ENCODE measurements around the gene LCORL. TPM values are rescaled to one million over a fixed set of nuclear protein-coding genes. Genes with fewer than 3 reads are reported as not detected.
"Not testable (repeated sequence)": the region's sequence is repeated elsewhere in the genome, so short reads cannot be mapped to it uniquely, and the experiment has no call there.

The LCORL gene
- total RNA-seq, 1 donor from 2014 or later = 21.3 TPM

DNA sequence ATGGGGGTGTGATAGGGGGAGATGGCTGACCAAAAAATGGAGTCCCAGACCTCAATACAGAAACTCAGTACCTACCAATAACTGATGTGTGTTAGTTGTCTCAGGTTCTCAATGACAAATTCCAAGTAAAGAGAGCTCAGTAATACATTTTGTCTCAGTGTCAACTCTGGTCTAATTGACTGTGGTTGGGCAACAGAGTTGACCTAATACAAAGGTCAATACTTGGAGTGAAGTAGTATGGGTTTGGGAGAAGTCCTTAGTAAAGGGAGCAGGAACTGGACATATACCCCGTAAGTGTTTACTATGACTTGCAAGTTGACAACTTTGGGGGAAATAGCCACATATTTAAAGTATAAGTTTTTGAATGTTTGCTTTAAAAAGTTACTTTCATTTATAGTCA is 20.5 kb upstream of the LCORL start:
- TF ChIP-seq, protein P1, sequence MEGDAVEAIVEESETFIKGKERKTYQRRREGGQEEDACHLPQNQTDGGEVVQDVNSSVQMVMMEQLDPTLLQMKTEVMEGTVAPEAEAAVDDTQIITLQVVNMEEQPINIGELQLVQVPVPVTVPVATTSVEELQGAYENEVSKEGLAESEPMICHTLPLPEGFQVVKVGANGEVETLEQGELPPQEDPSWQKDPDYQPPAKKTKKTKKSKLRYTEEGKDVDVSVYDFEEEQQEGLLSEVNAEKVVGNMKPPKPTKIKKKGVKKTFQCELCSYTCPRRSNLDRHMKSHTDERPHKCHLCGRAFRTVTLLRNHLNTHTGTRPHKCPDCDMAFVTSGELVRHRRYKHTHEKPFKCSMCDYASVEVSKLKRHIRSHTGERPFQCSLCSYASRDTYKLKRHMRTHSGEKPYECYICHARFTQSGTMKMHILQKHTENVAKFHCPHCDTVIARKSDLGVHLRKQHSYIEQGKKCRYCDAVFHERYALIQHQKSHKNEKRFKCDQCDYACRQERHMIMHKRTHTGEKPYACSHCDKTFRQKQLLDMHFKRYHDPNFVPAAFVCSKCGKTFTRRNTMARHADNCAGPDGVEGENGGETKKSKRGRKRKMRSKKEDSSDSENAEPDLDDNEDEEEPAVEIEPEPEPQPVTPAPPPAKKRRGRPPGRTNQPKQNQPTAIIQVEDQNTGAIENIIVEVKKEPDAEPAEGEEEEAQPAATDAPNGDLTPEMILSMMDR (IDR thresholded peaks at IDR 0.05; ENCODE audit: unreplicated experiment) = no peak
- no peak for DNase-seq (ENCODE audit: low spot score in 2 of 2, unreplicated experiment in 2 of 2)
- no peak overlapping the region for H3K27ac Mint-ChIP-seq
- no peaks in the 10 kb centered on the region for H3K9me3 Mint-ChIP-seq
- no peaks in the 10 kb centered on the region for H3K4me1 Mint-ChIP-seq
- no peak overlapping the region for H3K4me3 Mint-ChIP-seq
- no peaks in the 10 kb centered on the region for H3K36me3 Mint-ChIP-seq
- no peaks in the 10 kb centered on the region for H3K27me3 Mint-ChIP-seq (ENCODE audit: low read depth)

DNA sequence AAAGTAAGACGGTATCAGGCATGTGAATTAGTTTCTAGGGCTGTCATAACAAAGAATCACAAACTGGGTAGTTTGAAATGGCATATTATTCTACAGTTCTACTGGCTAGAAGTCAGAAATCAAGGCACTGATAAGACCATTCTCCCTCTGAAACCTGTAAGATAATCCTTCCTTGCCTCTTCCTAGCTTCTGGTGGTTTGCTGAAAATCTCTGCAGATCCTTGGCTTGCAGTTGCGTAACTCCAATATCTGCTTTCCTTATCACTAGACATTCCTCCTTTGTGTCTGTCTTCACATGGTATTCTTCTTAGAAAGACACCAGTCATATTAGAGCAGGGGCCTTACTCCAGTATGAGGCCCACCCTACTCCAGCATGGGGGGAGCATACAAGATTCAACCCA is 19.6 kb upstream of the LCORL start:
- Mint-ChIP-seq H3K36me3 (no peaks in the 10 kb centered on the region), H3K4me3 (no peak overlapping the region), H3K27ac (no peak overlapping the region), H3K4me1 (no peaks in the 10 kb centered on the region), H3K9me3 (no peaks in the 10 kb centered on the region), H3K27me3 (ENCODE audit: low read depth) (no peaks in the 10 kb centered on the region)
- TF ChIP-seq, protein P1 (IDR thresholded peaks at IDR 0.05; ENCODE audit: unreplicated experiment) = no peak
- no peak for DNase-seq (ENCODE audit: low spot score in 2 of 2, unreplicated experiment in 2 of 2)

DNA sequence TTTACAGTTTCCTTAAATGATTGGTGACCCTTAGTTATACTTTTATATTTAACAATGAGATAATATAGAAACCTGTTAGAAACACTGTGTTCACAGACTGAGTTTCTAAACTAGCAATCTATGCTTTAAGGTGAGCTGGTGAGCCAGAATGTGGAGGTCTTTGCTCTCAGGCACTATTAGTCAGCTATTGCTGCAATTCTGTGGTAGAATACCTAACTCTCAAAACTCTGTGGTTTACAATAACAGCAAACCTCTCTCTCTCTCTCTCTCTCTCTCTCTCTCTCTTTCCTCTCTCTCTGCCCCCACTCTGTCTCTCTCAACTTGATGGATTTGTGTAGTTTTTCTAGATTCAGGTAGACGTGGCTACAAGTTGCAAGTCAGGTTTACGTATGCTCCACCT is 17.6 kb upstream of the LCORL start:
- H3K27me3 Mint-ChIP-seq (ENCODE audit: low read depth) = no peaks in the 10 kb centered on the region
- no peaks in the 10 kb centered on the region for H3K9me3 Mint-ChIP-seq
- no peaks in the 10 kb centered on the region for H3K4me1 Mint-ChIP-seq
- H3K4me3 Mint-ChIP-seq = no peak overlapping the region
- DNase-seq (ENCODE audit: low spot score in 2 of 2, unreplicated experiment in 2 of 2) = no peak
- no peaks in the 10 kb centered on the region for H3K36me3 Mint-ChIP-seq
- TF ChIP-seq, protein P1 (IDR thresholded peaks at IDR 0.05; ENCODE audit: unreplicated experiment) = no peak
- no peak overlapping the region for H3K27ac Mint-ChIP-seq

DNA sequence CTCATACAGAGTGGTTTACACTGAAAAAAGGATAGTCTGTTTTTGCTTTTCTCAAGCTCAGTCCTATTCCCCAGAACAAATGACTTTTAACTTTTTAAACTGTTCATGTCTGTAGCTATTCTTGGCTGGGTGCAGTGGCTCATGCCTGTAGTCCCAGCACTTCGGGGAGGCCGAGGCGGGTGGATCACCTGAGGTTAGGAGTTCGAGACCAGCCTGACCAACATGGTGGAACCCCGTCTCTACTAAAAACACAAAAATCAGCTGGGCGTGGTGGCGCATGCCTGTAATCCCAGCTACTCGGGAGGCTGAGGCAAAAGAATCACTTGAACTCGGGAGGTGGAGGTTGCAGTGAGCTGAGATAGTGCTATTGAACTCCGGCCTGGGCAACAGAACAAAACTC is 14.8 kb upstream of the LCORL start:
- H3K27me3 Mint-ChIP-seq (ENCODE audit: low read depth); H3K9me3 Mint-ChIP-seq; H3K4me3 Mint-ChIP-seq; H3K4me1 Mint-ChIP-seq; DNase-seq (ENCODE audit: low spot score in 2 of 2, unreplicated experiment in 2 of 2); H3K36me3 Mint-ChIP-seq; H3K27ac Mint-ChIP-seq: not testable (repeated sequence)

DNA sequence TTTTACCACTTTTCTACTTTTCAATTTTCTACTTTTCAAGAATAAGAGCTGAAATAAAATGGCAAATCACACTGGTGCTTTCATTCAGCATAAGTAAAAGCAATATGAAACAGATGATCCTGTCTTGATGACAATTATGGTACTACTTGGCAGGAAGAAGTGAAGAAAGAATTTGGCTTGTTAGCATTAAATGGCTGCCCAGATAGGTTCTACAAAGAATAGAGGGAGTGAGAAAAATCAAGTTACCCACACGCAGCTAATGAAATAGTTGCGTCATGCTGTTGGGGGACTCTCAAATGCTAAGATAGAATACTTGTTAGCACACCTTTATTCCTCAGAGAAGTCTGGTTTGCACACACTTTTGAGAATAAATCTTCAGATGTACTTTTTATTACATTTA is 12.5 kb upstream of the LCORL start:
- Mint-ChIP-seq H3K9me3 (no peaks in the 10 kb centered on the region), H3K27me3 (ENCODE audit: low read depth) (peaks cover 6% of the 10 kb centered on the region), H3K27ac (no peak overlapping the region), H3K4me3 (no peak overlapping the region), H3K36me3 (no peaks in the 10 kb centered on the region), H3K4me1 (no peaks in the 10 kb centered on the region)
- DNase-seq (ENCODE audit: low spot score in 2 of 2, unreplicated experiment in 2 of 2) = no peak
- TF ChIP-seq, protein P1 (IDR thresholded peaks at IDR 0.05; ENCODE audit: unreplicated experiment) = no peak

DNA sequence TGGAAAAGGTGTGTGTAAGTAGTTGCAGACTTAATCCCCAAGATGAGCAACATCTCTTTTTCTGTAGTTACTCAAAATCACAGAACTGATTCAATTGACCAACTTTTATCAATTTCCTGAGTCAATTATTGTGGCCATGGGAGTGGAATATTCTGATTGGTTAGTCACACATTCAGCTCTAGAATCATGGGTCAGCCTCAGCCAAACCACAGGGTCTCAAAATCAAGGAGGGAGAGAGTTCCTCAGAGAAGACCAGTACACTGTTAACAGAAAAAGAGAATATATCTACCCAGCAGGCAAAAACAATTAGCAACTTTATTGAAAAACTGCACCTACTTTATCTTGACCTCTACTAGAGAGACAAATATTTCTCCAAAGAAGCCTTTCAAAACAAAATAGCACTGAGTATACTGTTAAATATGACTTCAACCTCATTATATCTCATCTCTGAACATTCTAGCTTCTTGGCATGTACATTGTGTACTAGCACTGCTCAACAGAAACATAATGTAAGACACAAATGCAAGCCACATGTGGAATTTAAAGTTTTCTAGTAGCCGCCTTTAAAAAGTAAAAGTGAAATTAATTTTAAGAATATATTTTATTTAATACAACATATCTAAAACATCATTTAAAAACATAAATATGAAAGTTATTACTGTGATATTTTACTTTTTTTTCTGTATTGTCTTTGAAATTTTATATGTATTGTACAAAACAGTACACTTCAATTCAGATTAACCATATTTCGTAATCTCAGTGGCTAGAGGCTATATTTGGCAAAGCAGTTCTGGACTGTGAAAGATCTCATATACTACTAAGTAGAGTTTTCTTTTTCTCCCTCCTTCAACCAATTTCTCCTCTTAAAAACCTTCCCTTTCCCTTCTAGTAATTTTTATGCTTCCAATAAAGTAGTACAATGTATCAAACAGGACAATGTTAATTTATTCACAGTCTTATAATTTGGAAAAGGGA is 11.8 kb upstream of the LCORL start:
- Mint-ChIP-seq H3K27me3 (ENCODE audit: low read depth) (peaks cover 6% of the 10 kb centered on the region), H3K9me3 (no peaks in the 10 kb centered on the region), H3K4me3 (no peak overlapping the region), H3K27ac (no peak overlapping the region), H3K4me1 (no peaks in the 10 kb centered on the region), H3K36me3 (no peaks in the 10 kb centered on the region)
- no peak for DNase-seq (ENCODE audit: low spot score in 2 of 2, unreplicated experiment in 2 of 2)
- TF ChIP-seq, protein P1 (IDR thresholded peaks at IDR 0.05; ENCODE audit: unreplicated experiment) = no peak
